HG03097 (cell line): ENCODE data around the gene SPRED2.

ENCODE experiments used
- ATAC-seq: cut with Tn5 transposase; IDR thresholded peaks from one replicate; pipeline ENCODE4 v1.9.1; 2021; ENCODE audit not compliant: unreplicated experiment, low FRiP score

SPRED2 gene

DNA sequence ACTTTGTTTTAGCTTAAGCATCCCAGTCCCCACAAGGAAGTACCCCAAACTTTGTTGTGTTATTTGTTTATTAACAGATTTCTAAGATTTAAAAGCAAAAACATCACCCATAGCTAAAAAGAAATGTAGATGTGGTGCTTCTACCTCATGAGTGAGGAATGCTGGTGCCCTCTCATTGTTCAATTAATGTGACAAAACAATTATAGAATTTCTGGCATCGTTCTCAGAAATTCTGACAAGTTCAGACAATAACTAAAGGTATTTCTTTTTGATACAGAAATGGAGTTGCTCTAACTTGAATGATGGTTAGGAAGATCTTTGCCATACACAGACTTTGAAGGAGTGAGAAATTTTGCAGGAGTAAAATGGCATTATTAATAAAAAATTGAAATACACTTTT lies 42.9 kb downstream of the SPRED2 start:
- no peak for ATAC-seq

DNA sequence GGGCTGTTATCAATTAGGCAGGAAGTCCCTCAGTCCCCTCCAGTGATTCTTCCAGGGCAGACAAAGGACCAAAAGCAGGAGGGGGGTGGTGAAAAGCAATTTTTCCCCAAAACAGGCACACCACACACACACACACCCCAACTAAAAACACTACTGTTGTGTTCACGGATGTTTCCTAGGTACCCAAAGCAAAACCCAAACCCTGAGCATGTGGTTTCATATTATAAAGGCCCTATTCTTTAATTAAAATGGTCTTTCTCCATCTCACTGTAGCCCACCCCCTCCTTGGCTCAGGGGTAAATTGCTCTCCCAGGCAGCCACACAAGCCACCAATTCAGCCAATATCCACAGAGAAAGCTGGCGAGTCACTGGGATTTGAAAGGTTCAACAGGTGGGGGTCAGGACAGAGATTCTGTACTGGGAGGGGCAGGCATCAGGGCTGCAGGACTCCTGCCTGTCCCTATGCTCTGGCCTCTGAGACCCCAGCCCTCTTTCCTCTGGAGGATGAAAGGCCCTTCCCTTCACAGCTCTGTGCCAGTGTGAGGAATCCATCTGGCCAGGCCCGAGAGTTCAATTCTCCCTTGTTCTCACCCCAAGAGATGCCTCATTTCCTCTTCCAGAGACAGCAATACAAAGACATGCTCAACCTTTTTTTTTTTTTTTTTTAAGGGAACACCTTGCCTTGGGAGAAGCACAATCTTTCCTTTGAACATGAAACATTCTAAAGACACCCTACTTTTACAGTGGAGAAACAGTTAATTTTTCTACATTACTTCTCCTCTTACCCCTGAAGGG lies 43.6 kb downstream of the SPRED2 start:
- no peak for ATAC-seq

- ATAC-seq, result peak; percentile 71
Observed at GRCh38 chr2:65388051-65388531, 44.3 kb downstream of the SPRED2 start.

DNA sequence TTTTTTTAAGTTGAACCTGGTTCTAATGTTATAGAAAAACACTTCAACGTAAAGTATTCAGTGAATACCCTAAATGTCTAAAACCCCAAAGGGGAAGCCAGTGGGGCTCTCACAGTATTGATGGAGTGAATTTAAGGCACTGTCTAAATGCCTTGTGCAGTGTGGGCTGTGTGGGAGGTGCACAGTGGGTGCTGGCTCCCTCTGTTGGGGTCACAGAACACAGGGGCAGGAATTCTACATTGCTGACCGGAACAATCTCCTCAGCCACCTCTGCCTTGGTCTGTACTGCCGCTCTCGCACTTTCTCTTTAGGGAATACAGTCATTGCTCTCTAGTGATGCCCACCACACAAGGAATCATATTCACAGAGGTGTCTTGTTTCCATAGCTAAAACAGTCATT lies 45.4 kb downstream of the SPRED2 start:
- no peak for ATAC-seq

DNA sequence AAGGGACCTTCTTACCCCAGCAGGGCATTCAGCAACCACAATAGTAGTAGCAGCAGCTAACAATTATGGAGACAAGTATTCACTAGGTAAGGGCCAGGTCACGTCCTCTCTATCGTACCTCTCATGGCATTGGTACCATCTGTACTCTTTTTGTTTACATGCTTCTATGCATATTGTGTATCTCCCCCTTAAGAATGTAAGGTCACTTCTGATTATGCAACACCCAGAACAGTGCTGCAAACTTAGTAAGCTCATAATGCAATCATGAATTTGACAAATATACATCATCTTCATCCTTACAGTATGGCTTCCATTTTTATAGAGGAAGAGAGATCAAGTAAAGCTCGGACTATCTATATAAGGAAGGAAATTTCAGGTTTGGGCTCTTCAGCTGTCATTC lies 46.1 kb downstream of the SPRED2 start:
- no peak for ATAC-seq

GRCh38 chr2:65383541-65384488 lies 48.6 kb downstream of the SPRED2 start:
- no peak for ATAC-seq

- ATAC-seq, result peak; percentile 54
Observed at GRCh38 chr2:65382776-65383357, 49.5 kb downstream of the SPRED2 start.

GRCh38 chr2:65382323-65382722 lies 50.1 kb downstream of the SPRED2 start:
- ATAC-seq, result no peak

GRCh38 chr2:65381607-65382051 lies 50.8 kb downstream of the SPRED2 start:
- ATAC-seq, result no peak

GRCh38 chr2:65380255-65380654 lies 52.1 kb downstream of the SPRED2 start:
- ATAC-seq, result no peak

GRCh38 chr2:65379721-65380171 lies 52.7 kb downstream of the SPRED2 start:
- no peak for ATAC-seq

- no peak for ATAC-seq
Observed at GRCh38 chr2:65379223-65379622, 53.2 kb downstream of the SPRED2 start.

DNA sequence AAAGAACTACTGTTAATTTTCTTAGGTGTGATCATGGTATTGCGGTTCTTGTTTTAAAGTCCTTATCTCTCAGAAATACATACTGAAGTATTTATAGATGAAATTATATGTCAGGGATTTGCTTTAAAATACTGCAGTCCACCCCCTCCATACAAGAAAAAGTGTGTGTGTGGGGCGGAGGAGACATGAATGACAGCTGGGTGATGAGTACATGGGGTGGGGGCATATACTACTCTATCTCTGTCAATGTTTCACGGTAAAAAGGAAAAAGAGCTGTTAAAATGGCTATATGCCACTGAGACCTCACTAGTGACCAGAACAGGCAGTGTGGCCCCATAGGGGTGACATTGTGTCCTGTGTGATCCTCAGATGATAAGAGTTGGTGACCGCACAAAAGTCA lies 54.1 kb downstream of the SPRED2 start:
- no peak for ATAC-seq

DNA sequence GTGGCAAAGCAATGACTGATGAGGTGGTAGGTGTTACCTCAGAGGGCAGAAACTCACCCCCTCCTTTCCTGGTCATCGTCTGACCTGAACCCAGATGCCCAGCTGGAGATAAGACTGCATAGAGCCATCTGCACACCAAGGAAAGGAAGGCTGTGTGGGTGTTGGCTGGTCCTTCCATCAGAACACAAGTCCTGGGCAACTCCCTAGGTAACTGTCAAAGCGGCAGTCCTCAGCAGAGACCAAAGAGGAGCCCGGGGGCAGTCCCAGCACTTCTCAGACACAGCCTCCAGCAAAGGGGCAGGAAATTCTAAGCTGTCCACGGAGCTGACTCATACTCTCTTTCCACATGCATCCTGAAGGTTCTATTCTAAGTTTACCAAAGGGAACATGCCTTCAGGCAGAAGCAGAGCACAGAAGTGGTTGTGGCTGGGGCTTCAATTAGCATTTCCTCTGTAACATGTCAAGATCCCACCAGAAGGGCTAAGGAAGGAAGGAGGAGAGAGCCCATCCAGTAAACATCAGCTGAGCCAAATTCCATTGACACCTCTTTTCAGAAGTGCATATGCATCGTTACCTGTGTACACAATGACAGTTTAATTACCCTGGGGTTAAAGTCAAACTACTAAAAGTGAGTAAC lies 54.7 kb downstream of the SPRED2 start:
- ATAC-seq, result no peak

DNA sequence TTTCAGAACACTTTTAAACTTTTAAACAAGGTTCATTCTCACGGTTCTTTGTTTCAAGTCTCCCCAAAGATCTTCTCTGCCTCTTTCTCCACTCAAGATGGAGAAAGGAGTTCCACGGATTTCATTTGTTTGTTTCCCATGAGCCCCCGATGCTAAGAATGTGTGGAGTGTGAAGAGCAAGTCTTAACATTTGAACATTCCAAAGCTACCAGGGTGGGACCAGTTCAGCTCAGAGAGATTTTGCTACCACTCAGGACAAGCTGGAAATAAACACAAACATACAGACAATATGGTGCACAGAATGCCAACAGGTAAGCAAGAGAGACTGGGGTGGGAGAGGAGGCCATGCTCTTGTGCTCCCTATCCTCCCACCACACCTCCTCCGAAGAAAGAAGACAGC lies 56.7 kb downstream of the SPRED2 start:
- ATAC-seq, result no peak

- ATAC-seq, result no peak
Observed at GRCh38 chr2:65374999-65375398, 57.4 kb downstream of the SPRED2 start.

- ATAC-seq, result no peak
Observed at GRCh38 chr2:65374575-65374974, 57.8 kb downstream of the SPRED2 start.

GRCh38 chr2:65373365-65373918 lies 59.0 kb downstream of the SPRED2 start:
- no peak for ATAC-seq

- no peak for ATAC-seq
Observed at GRCh38 chr2:65372619-65373018, 59.8 kb downstream of the SPRED2 start.

DNA sequence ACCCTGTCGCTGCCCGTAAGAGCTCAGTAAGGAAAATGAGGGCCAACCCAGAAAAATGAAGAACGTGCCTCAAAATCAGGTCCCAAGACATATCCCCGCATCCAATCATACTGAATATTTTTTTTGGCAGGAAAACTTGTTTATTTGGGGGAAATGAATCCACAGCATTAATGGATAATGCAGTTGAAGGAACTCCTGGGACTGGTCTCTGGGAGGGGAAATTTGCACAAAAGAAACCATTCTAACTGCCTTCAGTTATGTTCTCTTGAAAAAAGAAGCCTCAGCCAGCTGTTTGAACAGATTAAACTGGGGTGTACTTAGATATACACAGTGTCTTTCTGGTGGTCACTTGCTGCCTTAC lies 61.3 kb downstream of the SPRED2 start:
- no peak for ATAC-seq
